Measurements from ENCODE around the gene OTOF.

The OTOF gene

DNA sequence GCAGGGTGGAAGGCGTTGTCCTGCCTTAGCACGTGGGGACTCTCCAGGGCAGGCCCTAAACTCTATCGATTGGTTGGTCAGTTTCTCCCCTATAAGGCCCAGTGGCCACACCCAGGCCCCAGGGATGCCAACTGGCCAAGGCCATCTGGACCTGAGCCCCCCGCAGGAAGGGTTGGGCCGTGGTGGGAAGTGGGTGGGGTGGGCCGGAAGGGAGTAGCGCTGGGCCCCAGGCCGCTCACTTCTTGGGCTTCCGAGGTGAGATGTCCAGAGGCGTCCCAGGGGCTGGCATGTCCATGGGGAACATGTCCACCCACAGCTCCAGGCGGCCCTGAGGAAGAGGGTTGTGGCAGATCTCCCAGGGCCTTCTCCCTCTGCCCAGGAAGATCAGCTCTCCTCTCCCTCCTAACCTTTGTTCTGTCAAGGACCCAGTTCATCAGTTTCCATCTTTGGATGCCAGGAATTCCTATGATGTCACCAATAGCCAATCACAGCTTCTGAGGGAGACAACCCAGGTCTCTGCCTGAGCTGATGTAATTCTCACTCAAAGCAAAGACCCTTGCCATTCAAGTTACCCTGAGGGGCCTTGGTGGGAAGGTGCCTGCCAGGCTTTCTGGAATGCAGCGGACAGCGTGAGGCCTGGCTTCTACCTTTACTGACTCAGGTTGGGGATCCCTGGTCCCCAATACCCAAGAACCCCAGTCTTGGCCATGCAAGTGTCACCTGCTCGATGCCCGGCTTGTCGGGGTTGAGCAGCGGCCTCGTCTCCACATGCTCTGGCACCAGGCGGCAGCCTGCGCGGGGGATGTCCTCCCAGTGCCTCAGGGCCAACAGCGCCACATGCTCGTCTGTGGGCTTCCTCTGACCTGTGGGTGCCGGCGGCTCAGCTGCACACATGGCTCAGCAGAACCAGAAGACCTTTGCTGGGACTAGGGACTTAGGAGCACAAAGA is 14.4 kb downstream of the OTOF start:
- no peak for DNase-seq

- DNase-seq, result peak; percentile 50
These were observed 15.2 kb downstream of the OTOF start for GRCh38 chr2:26462511-26463243.

- DNase-seq, result no peak
These were observed 15.8 kb downstream of the OTOF start for GRCh38 chr2:26462100-26462499.

- DNase-seq, result no peak
These were observed 16.3 kb downstream of the OTOF start for GRCh38 chr2:26461601-26462023.

GRCh38 chr2:26460613-26461031 is 17.3 kb downstream of the OTOF start:
- DNase-seq, result no peak

DNA sequence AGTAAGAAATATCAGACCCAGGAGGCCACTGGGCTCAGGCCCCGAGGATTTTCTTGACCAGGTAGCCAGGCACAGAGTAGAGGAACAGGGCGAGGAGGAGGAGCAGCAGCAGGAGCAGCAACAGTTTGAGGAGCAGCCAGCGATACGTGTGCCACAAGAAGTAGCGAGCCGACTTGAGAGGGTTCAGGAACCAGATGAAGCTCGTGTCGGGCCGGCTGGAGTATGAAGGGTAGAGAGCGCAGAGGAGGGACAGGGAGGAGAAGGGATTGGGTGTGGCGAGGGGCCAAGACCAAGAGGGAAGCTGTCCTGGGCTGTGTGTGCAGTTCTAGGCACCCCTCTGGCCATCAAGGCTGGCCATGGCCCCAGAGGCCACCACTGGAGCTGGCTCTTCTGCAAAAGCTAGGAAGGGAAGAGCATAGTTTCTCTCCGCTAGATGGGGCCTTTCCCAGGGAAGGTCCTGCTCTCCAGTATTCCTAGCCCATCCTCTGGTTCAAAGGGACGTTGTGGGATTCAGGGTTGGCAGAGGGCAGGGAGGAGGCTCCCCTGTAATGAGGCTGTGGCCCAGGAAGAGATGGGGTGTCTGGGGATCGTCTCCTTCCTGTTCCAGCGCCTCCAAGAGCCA is 17.8 kb downstream of the OTOF start:
- no peak for DNase-seq

DNA sequence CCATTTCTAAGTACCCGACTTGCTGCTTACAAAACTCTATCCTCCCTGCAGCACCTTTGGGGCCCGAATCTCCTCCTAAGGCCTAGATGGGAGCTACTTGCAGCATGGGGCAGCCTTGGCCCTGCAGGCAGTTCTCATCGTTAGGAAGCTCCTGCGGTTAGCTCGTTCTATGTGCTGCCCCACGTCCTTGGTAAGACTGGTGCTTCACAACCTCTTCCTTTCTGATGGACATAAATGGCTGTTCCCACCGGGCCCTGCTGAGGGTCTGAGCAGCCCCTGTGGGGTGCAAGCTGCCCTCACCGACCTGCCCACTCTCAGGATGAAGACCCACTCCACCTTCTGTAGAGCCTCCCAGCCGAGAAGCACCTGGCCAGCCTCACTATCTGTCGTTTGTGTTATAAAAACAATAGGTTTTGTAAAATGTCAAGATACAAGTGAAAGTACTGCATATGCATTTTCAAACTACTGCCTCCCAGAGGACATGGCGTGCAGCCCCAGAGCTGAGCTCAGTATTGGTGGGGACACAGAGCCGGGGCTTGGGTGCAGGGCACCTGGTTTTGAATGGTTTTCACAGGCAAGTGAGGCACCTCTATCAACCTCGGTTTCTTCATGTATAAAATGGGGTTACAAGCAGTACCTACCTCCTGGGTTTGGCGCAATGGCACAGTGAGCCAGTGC is 19.4 kb downstream of the OTOF start:
- DNase-seq, result no peak

- no peak for DNase-seq
These were observed 20.1 kb downstream of the OTOF start for GRCh38 chr2:26457695-26458364.

DNA sequence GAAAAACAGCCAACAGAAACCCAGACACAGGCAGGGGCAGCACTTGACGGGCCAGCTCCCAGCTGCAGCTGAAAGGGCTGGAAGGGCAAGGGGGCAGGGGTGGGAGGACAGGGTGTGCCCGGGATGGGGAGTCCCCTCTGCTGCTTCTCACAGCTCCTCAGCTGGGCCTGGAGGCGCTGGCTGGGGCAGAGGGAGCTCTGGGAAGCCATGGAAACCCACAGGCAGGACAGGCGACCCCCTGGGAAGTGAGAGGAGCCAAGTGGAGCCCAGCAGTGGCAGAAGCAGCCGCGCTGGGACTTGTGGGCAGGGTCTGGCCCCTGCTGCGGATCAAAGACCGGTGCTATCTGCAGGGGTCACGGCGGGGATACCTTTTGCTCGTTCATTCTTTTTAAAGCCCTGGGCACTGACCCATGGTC is 20.7 kb downstream of the OTOF start:
- DNase-seq, result no peak

- no peak for DNase-seq
These were observed 21.3 kb downstream of the OTOF start for GRCh38 chr2:26456440-26457250.

DNA sequence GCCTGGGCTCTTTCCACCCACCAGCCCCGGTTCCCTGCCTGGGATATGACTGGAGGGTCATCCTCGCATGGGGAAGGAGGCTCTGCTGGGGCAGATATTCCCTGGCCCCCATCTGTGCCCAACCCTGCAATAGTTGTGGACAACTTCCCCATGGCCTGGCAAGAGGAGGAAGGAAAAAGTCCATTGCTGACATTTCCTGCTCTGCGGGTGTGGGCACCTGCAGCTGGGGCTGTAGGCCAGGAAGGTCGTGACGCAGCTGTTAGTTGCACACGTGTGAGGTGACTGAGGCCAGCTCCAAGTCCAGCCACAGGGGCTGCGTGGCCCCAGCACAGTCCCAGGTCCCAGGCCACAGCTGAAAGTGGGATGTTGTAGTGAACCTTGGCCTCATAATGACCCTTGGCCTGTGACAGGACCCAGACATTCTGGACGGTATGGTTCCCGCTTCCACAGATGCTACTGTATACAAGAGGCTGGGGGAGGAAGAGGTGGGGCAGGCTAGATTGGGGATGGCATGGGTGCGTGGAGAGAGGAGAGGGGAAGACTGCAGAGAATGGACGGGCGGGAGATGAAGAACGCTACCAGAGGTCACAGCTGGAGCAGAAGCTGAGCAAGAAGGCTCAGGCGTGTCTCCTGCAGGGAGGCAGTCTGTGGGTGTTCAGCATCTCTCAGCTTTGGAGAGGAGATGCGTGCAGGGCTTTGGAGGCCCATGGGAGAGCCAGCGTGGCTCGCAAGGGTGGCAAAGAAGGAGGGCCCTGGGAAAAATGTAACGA is 22.1 kb downstream of the OTOF start:
- no peak for DNase-seq

- DNase-seq, result peak; percentile 42
These were observed 22.8 kb downstream of the OTOF start for GRCh38 chr2:26455037-26455669.

GRCh38 chr2:26454561-26455001 is 23.3 kb downstream of the OTOF start:
- no peak for DNase-seq

DNA sequence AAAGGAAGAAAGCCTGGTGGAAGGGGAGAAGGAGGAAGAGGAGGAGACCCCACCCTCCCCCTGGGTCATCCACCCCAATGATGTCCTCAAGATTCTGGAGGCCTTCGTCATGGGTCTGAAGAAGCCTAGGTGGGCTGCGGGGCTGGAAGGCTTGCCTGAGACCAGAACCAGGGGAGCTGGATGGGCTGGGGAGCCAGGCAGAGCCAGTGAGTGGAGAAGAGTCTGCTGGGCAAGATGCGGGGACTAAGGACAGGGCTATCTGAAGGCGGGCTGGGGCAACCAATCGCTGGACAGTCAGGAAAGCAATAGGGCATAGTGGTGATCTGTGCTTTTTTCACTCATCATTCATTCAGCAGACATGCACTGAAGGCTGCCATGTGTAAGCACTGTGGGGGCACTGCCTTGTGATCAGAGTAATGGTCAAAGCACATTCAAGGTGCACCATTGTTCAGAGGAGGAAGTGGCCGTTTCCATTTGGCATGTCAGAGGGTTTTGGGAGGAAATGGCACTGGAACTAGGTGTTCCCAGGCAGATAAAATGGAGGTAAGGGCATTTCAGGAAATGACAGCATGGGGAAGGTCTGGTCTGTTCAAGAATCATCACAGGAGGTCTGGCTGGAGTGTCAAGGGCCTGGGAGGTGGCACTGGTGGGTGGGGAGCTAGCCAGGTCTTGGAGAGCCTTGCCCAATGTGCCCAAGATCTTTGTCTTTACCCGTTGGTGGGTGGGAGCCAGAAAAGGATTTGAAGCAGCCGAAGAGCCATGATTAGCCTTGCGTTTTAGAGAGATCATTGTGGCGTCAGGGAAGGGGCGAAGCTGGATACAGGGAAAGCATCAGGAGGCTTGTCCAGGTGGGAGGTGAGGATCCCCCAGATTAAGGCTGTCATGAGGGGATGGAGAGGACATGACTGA is 24.2 kb downstream of the OTOF start:
- no peak for DNase-seq

DNA sequence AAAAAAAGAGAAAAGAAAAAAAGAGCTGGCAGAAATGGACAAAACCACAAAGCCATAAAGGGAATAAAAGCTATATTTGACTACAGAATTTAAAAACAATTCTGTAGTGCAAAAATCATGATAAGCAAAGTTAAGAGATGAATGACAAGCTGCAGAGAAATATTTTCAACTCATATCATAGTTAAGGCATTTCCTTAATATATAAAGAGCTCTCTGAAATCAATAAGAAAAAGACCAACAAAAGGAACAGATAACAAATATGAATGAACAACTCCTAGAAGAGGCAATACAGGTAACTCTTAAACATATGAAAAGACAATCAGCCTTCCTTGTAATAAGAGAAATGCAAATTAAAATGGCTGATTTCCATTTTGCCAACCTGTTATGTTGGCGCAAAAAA is 26.2 kb downstream of the OTOF start:
- no peak for DNase-seq

DNA sequence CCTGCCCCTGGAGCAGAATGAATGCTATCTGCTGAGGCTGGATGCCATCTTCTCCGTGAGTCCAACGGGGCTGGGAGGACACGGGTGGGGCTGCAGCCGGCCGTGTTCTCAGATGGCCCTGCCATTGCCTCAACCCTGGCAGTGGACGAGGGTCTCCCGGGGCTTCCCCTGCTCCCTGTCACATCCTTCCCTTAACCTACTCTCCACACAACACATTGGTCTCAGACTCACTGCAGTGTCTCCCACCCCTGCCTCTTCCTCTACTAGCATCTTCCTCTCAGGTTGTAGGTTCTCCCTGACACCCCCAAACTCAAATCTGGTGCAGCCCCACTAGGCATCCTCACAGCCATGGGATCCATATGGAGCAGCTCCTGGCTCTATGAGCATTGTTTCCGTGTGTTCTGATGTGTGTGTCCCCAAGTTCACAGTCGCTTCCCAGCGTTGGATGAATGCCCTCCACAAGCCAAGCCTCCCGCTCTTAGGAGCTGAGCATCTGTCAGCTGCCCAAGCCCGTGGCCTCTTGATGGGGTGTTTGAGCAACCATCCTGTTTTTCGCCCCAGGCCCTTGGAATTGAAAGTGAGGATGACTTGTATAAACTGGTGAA is 27.8 kb downstream of the OTOF start:
- no peak for DNase-seq

DNA sequence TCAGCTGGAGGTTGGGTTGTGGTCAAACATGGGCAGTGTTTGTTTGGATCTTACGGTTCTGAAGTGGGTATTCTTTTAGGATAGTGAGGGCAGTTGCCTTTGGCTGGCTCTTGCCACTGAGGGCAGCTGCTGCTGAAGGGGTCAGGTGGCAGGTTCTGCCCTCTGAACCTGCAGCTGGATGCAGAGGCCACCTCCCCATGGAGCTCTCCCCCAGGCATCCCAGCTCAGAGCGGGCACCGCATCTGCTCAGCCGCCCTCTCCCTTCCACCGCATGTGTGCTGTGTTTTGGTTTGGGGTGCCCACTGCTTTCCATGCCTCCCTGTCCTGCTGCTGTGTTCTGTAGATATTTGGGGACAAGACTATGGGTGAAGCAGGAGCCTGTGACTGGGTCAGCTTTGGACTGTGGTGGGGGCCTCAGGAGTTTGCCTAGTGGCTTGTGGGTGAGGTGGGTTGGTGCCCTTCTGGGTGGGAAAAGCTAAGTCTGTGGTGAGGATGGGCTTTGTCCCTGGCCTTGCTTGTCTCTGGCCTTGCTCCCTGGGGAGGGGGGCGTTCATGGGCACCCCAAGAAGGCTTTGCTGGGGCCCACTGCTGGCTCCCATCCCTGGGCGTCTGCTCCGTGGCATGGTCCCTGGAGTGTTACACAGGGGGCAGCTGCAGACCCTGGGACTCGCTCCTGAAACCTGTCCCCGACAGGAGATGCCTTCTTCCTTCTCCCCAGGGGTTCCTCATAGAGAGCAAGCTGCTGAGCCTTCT is 28.5 kb downstream of the OTOF start:
- no peak for DNase-seq

DNA sequence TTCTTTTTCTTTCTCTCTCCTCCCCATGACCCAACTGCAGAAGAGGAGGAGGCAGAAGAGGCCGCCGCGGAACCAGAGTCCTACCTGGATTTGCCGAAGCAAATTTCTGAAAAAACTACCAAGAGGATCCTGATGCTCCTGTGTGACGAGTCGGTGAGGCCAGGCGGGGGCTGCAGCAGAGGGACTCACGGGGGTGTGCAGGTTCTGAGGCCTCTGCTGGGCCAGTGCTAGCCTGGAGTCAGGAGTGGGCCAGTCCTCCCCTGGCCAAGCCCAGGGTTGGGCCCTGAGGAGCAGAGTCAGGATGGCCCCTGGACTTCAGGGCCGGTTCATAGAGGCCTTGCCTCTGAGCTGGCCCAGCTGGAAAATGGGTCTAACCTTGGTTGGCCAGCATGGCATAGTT is 29.3 kb downstream of the OTOF start:
- DNase-seq, result no peak

Measured in COR-L47 (cell line).